ENCODE data around the gene STX18. TPM values are rescaled to one million over a fixed set of nuclear protein-coding genes. Genes with fewer than 3 reads are reported as not detected.

STX18 gene
- polyA plus RNA-seq, 3 donors: 12.4 to 18.0 (median 14.5) TPM

DNA sequence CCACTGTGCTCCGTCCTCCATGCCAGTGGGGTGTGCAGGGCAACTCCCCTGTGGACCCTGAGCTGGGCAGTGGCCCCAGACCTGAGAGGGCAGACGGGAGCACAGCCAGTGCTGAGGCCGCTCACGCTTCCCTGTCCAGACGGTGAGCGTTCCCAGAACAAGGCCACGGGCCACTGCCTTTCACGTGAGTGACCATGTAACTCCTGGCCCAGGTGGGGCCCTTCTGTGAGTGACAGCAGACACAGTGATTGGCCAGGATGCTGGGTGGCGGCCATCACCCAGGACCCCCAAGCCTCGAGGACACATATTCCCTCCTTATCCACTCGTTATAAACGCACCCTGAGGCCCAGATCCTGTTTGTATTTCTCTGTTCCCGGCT, 144.4 kb downstream of the STX18 start:
- no peak overlapping the region for H3K27ac ChIP-seq (ENCODE audit: low read depth, low read length)
- WGBS, 3 donors: 77 to 84% (median 82%) methylated on average over 13 of the region's 13 CpGs

DNA sequence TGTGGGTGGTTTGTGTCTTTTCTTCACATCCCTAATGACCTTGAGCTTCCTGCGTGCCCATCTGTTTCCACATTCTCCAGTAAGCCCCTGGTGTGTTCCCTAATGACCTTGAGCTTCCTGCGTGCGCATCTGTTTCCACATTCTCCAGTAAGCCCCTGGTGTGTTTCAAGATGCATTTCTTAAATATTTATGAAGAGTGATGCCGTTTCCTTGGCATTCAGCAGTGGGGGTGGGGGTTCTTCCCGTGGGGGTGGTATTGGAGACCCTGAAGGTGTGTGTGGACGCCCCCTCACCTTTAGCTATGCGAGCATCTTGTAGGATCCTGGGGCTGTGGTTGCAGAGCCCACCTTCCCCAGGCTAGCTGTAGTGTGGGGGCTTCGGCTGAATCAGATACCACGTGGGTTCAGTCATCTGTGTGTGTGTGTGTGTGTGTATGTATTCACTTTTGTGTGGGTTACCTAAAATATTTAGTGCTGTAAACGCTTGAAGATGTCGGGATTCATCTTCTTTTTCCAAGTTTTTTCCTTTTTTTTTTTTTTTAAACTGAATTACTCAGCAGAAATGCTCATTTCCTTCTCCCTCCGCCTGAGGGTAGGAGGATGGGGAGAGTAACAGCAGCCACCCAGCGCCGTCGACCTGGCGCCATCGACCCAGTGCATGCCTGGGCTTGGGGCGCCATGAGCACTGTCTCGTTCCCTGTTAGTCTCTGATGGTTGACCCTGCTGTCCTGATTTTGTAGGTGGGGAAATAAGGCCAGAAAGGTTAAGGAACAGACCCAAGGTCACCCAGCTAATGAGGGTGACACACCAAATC, 145.0 kb downstream of the STX18 start:
- H3K27ac ChIP-seq (ENCODE audit: low read depth, low read length): no peak overlapping the region
- WGBS, 3 donors: 46 to 55% (median 49%) methylated on average over 19 of the region's 19 CpGs

- 27 to 32% (median 30%) methylated on average over 26 of the region's 26 CpGs for WGBS, 3 donors
- no peak overlapping the region for H3K27ac ChIP-seq (ENCODE audit: low read depth, low read length)
These were observed 145.8 kb downstream of the STX18 start for GRCh38 chr4:4395849-4396627.

GRCh38 chr4:4395371-4395770, 146.5 kb downstream of the STX18 start:
- H3K27ac ChIP-seq (ENCODE audit: low read depth, low read length): no peak overlapping the region
- 55 to 66% (median 58%) methylated on average over 9 of the region's 9 CpGs for WGBS, 3 donors

DNA sequence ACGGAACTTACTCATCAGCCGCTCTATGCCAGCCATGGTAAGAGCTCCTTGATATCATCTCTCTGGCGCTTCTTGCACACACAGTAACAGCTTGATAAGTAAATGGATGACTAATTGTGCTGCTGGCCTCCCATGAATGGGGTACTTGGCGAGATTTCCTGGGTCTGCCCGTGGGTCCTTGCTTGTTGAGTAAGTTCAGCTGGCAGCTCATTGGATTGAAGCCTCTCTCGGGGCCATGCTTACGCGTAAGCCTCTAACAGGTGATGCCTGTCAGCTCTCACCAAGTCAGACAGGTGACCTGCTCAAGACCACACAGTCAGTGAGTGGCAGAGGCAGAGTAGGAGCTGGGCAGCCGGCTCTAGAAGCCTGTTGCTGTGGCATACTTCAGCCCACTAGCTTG, 147.2 kb downstream of the STX18 start:
- 63 to 69% (median 64%) methylated on average over 9 of the region's 9 CpGs for WGBS, 3 donors
- no peak overlapping the region for H3K27ac ChIP-seq (ENCODE audit: low read depth, low read length)

- 70 to 85% (median 78%) methylated on average over 13 of the region's 13 CpGs for WGBS, 3 donors
These were observed 149.2 kb downstream of the STX18 start for GRCh38 chr4:4392501-4393183.

DNA sequence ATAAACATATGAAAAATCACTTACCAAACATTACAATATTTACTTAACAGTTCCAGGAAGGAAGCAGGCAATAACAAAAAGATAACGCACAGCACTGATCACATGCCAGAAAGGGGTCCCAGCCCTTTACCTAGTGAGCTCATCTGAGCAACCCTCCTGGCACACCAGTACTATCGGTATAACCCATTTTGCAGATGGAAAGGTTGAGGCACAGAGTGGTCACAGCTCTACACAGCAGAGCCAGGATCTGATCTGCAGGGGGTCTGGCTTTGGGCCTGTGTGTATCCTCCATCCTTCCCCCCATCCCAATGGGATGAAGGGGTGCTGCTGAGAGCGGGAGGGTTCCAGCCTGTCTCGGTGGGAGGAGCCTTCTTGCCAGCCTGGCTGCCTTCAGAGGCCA, 150.0 kb downstream of the STX18 start:
- WGBS, 3 donors: 67 to 73% (median 68%) methylated on average over 4 of the region's 4 CpGs
- no peak overlapping the region for H3K27ac ChIP-seq (ENCODE audit: low read depth, low read length)

More at GRCh38 chr4:4392501-4393183, 149.2 kb downstream of the STX18 start:
- no peak overlapping the region for H3K27ac ChIP-seq (ENCODE audit: low read depth, low read length)

DNA sequence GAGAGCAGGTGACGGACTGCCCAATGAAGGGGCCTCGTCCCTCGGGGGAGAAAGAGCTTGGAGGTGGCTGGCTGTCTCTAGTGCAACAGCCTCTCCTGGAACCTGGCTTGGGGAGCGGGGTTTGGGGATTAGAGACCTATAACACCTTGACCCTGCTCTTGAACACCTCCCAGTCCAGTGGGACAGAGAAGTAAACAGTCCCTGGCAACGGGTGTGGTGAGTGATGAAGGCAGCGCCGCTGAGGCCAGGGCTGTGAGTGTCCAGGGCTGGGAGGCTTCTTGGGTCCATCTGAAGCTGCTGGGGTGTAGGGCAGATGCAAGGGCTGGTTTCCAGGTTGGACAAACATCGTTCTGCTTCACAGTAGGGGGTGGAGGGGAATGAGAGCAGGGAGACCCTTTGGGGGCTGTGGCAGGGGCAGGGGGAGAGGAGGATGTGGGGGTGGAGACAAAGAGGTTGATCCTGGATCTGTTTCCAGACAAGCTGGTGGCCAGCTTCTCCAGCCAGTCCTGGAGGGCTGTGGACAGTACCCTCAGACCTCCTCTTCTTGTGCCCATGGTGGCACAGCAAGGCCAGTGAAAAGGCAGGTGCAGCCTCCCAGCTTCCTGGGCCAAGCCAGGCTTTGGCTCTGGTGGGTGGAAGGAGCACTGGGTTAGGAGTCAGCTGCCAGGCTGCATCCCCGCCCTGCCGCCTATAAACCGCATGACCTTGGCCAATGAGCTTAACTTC, 151.2 kb downstream of the STX18 start:
- WGBS, 3 donors: 68 to 71% (median 70%) methylated on average over 11 of the region's 11 CpGs
- no peak overlapping the region for H3K27ac ChIP-seq (ENCODE audit: low read depth, low read length)

DNA sequence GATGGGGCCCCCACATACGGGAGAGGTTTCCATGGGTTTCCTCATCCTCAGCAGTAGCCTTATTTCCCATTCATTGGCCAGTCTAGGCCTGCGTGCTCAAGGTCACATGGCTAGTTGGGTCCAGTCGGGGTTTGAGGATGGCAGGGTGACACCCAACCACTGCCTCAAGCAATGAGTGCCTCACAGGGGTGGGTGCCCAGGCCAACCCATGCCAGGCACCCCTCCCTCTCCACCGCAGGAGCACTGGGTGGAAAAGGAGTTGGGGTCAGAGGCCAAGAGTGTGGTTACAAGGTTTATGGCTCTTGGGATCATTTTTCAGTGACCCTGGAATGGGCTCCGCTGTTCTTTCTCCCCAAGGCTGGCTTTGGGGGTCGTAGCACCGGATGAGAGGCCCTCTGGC, 151.8 kb downstream of the STX18 start:
- WGBS, 3 donors: 57 to 66% (median 63%) methylated on average over 7 of the region's 7 CpGs
- no peak overlapping the region for H3K27ac ChIP-seq (ENCODE audit: low read depth, low read length)

DNA sequence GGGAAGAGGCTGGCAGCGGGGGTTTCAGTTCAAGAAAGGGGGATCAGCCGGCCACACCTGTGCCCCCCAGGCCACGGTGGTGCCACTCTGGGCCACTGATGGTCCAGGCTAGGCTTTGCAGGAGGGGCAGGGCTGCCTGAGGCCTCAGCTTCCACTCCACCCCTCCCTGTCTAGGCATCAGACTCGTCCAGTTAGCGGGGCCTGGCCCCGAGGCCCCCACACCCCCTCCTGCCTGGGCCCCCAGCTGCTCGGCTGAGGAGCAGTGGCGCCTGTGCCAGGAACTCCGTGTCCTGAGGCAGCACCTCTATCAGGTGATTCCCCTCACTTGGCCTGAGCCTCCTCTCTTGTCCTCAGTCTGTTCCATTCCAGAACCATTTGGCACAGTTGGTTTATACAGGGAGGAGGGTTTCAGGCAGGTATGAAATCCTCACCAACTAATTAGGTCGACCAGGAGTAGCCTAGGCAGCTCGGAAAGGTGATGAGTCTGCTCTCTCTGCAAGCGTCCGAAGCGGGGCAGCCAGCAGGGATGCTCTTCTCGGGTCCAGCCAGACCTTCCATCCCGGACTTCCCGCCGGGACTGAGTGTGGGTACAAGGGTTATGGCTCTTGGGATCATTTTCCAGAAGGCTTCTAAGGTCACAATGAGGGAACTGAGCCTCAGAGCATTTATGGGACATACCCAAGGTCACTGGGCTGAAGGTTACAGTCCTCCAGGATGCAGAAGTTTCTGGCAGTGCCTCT, 152.8 kb downstream of the STX18 start:
- 59 to 69% (median 59%) methylated on average over 18 of the region's 18 CpGs for WGBS, 3 donors
- H3K27ac ChIP-seq (ENCODE audit: low read depth, low read length): no peak overlapping the region

DNA sequence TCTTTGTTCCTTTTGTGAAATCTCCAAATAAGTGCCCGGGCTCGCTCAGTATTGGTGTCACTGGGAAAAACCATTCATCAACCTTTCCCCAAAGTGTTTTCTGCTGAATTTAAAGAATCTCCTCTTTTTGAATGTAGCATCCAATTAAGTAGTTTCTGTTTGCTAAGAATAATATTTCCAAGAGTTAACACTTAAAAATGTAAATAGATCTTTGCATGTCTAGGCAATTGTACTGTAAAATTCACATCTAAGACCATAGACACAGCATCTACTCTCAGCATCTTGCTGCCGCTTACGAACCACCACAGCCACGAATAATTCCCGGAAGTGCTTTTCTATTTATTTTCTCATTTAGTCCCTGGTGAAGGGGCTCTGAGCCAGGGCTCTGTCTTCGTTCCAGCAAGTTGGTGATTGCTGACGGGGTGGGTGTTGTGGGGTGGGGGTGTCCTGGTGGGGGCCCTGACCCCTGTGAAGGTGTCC, 153.5 kb downstream of the STX18 start:
- WGBS, 3 donors: 20 to 25% (median 21%) methylated on average over 8 of the region's 8 CpGs

DNA sequence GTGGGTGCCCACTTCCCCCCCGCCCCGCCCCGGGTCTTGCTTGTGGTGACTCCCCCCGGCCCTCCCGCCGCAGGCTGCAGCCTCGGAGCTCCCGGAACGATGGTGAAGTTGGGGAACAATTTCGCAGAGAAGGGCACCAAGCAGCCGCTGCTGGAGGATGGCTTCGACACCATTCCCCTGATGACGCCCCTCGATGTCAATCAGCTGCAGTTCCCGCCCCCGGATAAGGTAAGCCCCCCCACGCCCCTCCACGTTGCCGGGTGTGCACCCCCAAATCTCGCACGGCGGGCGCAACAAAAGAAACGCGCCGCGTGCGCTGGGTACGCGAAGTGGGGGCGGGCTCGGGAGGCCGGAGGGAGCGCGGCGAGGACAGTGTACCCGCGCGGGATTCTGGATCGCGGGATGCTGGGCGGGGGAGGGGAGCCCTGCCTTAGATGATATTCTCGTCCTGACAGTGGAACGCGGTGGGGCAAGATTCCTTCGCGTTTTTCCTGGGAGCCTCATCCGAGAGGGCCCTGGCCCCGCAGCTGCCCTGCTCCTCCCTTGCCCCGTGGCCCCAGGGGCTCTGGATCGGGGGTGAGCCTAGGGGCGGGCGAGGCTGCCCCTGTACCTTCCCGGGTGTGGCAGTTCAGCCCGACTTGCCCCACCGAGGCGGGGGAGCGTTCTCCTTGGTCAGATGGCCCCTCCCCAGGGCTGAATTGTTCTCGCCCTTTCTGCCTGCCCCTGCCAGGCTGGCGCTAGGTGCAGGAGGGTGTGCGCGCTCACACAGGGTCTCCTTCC, 154.1 kb downstream of the STX18 start:
- no peak overlapping the region for H3K27ac ChIP-seq (ENCODE audit: low read depth, low read length)
- 2 to 3% (median 3%) methylated on average over 57 to 62 of the region's 62 CpGs for WGBS, 3 donors

More for the DNA sequence above, 153.5 kb downstream of the STX18 start:
- H3K27ac ChIP-seq (ENCODE audit: low read depth, low read length): no peak overlapping the region

GRCh38 chr4:4386736-4387392, 155.0 kb downstream of the STX18 start, which contains the start of gene NSG1:
TSS of gene NSG1 (plus strand) at chr4:4387102. CDS start at chr4:4387630, 528 bp downstream.
- WGBS, 3 donors: 1 to 2% (median 1%) methylated on average over 52 to 86 of the region's 87 CpGs
- H3K27ac ChIP-seq (ENCODE audit: low read depth, low read length): no peak within 1 kb of the TSS

DNA sequence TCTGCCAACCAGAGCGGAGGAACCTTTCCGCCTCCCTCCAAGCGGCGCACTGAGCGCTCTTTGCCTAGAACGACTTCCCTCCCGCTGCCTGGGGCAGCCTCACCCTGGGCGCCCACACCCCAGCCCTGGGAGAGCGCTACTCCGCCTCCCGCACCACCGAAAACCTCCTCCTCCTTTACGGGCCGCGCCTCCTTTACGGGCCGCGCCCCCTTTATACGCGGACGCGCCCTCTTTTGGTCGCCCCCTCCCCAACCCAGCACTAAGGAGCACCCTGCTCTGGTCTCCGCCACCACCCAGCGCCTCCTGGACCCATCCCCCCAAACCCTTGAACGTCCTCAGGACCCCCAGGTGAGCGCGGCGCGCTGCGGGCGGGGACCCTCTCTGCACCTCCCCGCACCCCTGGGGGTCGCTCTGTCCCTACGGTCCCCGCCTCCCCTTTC, 155.5 kb downstream of the STX18 start:
- WGBS, 3 donors: 1% methylated on average over 31 to 36 of the region's 36 CpGs
- H3K27ac ChIP-seq (ENCODE audit: low read depth, low read length): no peak overlapping the region

DNA sequence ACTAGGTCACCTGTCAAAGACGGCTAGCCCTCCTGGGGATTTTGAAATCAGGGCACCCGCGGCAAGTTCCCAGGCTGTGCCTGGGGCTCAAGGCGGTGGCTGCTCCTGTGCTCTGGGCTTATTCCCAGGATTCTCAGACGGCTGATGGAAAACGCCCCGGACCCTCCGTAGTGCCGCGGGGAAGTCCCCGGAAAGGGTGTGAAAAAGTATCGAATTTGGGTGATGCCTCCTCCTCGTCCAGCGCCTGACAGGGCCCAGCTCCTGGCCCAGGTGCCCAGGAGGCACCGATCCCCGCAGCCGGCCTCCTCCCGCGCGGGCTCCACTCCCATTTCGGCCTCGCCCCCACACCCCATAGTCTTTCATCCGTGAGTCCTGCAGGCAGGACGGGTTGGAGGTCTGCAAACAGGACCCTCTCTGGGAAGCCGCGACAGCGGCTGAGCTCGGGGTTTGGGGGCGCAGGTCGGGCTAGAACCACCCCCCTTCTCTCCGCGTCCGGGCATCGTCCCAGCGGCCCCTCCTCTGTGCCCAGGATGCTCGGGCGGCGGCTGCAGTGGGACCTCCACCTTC, 156.0 kb downstream of the STX18 start:
- 1 to 4% (median 3%) methylated on average over 30 to 38 of the region's 38 CpGs for WGBS, 3 donors
- H3K27ac ChIP-seq (ENCODE audit: low read depth, low read length): no peak overlapping the region

GRCh38 chr4:4384837-4385236, 157.0 kb downstream of the STX18 start:
- WGBS, 3 donors: 30 to 50% (median 46%) methylated on average over 5 of the region's 5 CpGs
- H3K27ac ChIP-seq (ENCODE audit: low read depth, low read length): no peak overlapping the region

Measured in adipose tissue (tissue), 3 donors.